NCI-H2227 treated with DMSO at 0.1 percent for 48 hours (cell line): ENCODE measurements around the gene TSC22D2.

Experiments used
- DNase-seq: peaks from one replicate; lab custom pipeline; 2025; lab: John Stamatoyannopoulos, UW

TSC22D2 gene

GRCh38 chr3:150412561-150413231 is 4.6 kb downstream of the TSC22D2 start:
- no peak for DNase-seq

GRCh38 chr3:150414258-150414657 is 6.2 kb downstream of the TSC22D2 start:
- no peak for DNase-seq

- no peak for DNase-seq
Measured at GRCh38 chr3:150414959-150415358, 6.9 kb downstream of the TSC22D2 start.

- no peak for DNase-seq
Measured at GRCh38 chr3:150419076-150419868, 11.2 kb downstream of the TSC22D2 start.

GRCh38 chr3:150419959-150420358 is 11.9 kb downstream of the TSC22D2 start:
- DNase-seq: no peak

- no peak for DNase-seq
Measured at GRCh38 chr3:150421256-150421655, 13.2 kb downstream of the TSC22D2 start.

- no peak for DNase-seq
Measured at GRCh38 chr3:150421799-150422548, 13.9 kb downstream of the TSC22D2 start.

GRCh38 chr3:150422907-150423306 is 14.8 kb downstream of the TSC22D2 start:
- DNase-seq: no peak

GRCh38 chr3:150423761-150424160 is 15.7 kb downstream of the TSC22D2 start:
- no peak for DNase-seq

- no peak for DNase-seq
Measured at GRCh38 chr3:150426292-150426691, 18.2 kb downstream of the TSC22D2 start.

- DNase-seq: no peak
Measured at GRCh38 chr3:150428562-150428961, 20.5 kb downstream of the TSC22D2 start.

GRCh38 chr3:150429767-150430671 is 21.9 kb downstream of the TSC22D2 start:
- no peak for DNase-seq

GRCh38 chr3:150433347-150433746 is 25.2 kb downstream of the TSC22D2 start:
- no peak for DNase-seq

- no peak for DNase-seq
Measured at GRCh38 chr3:150434234-150434633, 26.1 kb downstream of the TSC22D2 start.

- no peak for DNase-seq
Measured at GRCh38 chr3:150436161-150436560, 28.1 kb downstream of the TSC22D2 start.

- no peak for DNase-seq
Measured at GRCh38 chr3:150439657-150440056, 31.6 kb downstream of the TSC22D2 start.

- no peak for DNase-seq
Measured at GRCh38 chr3:150443331-150443741, 35.2 kb downstream of the TSC22D2 start.

- no peak for DNase-seq
Measured at GRCh38 chr3:150444371-150444770, 36.3 kb downstream of the TSC22D2 start.

GRCh38 chr3:150446470-150446977 is 38.4 kb downstream of the TSC22D2 start:
- no peak for DNase-seq

- DNase-seq: no peak
Measured at GRCh38 chr3:150447084-150447483, 39.0 kb downstream of the TSC22D2 start.

GRCh38 chr3:150447631-150448465 is 39.8 kb downstream of the TSC22D2 start:
- DNase-seq: no peak
